Fibroblast of skin of left biceps (primary cell): ENCODE measurements around the gene SPNS2.

Experiments
- DNase-seq, 2 experiments: peaks; one replicate each; pipeline ENCODE4 v3.0.0-alpha.2; 2013; ENCODE audit warnings: low read depth in 2 of 2

Gene SPNS2

DNA sequence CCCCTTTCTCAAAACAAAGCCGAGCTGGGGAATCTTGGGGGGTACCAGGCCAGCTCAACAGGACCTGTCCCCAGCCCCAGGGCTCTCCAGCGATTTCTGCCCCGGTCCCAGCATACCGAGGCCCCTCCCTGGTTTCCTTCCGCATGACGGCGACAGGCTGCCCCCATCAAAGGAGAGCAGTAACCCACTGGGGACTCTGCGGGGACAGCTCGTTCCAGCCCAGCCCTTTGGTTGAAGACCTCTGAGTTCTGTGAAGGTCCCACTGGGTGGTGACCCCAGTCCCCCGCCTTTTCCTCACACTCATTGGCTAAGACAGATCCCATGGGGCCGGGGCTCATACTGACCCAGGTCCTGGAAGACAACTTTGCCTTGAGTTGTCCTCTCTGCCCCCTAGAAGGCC is 89.7 kb downstream of the SPNS2 start:
- DNase-seq: no peak
